HG02885 (cell line): ENCODE data around the gene DNAJC15.
"Not testable (repeated sequence)": the region's sequence is repeated elsewhere in the genome, so short reads cannot be mapped to it uniquely, and the experiment has no call there.

ENCODE experiments used
- ATAC-seq: cut with Tn5 transposase; IDR thresholded peaks from one replicate; pipeline ENCODE4 v1.9.1; 2021; ENCODE audit warnings: mild to moderate bottlenecking; ENCODE audit not compliant: unreplicated experiment, poor library complexity

Gene DNAJC15

GRCh38 chr13:43023289-43023963 is at the start of gene DNAJC15:
Gene DNAJC15 (plus strand): TSS chr13:43023586. CDS start chr13:43023627, 41 bp downstream.
- peak; percentile 83 for ATAC-seq

- ATAC-seq = no peak
Measured at GRCh38 chr13:42976066-42976465, 47.3 kb upstream of the DNAJC15 start.

- ATAC-seq = peak; percentile 50
Measured at GRCh38 chr13:42977219-42977659, 46.1 kb upstream of the DNAJC15 start.

GRCh38 chr13:42981317-42981716 is 42.1 kb upstream of the DNAJC15 start:
- ATAC-seq = no peak

- no peak for ATAC-seq
Measured at GRCh38 chr13:42981853-42982252, 41.5 kb upstream of the DNAJC15 start.

GRCh38 chr13:42984026-42984425 is 39.4 kb upstream of the DNAJC15 start:
- ATAC-seq = no peak

GRCh38 chr13:42984691-42985090 is 38.7 kb upstream of the DNAJC15 start:
- peak; percentile 51 for ATAC-seq

- no peak for ATAC-seq
Measured at GRCh38 chr13:42985312-42986175, 37.8 kb upstream of the DNAJC15 start.

GRCh38 chr13:42986176-42986574 is 37.2 kb upstream of the DNAJC15 start:
- ATAC-seq = no peak

GRCh38 chr13:42990291-42991232 is 32.8 kb upstream of the DNAJC15 start:
- no peak for ATAC-seq

- not testable (repeated sequence) for ATAC-seq
Measured at GRCh38 chr13:42991233-42991897, 32.0 kb upstream of the DNAJC15 start.

GRCh38 chr13:42991898-42992763 is 31.3 kb upstream of the DNAJC15 start, which contains the start of gene EPSTI1:
Gene EPSTI1 (minus strand): TSS chr13:42992241. CDS start chr13:42992165, 76 bp downstream.
- ATAC-seq = peak; percentile 82

GRCh38 chr13:42992764-42993122 is 30.6 kb upstream of the DNAJC15 start:
- ATAC-seq = no peak

- ATAC-seq = no peak
Measured at GRCh38 chr13:42994878-42995277, 28.5 kb upstream of the DNAJC15 start.

- no peak for ATAC-seq
Measured at GRCh38 chr13:42996584-42996983, 26.8 kb upstream of the DNAJC15 start.

GRCh38 chr13:42997381-42997780 is 26.0 kb upstream of the DNAJC15 start:
- peak; percentile 56 for ATAC-seq

- ATAC-seq = no peak
Measured at GRCh38 chr13:42999491-42999890, 23.9 kb upstream of the DNAJC15 start.

GRCh38 chr13:43000676-43001075 is 22.7 kb upstream of the DNAJC15 start:
- ATAC-seq = no peak

- ATAC-seq = no peak
Measured at GRCh38 chr13:43002021-43002420, 21.4 kb upstream of the DNAJC15 start.
